PFSK-1 (cell line): ENCODE data around the gene CDKN2B-AS1.

Source experiments
- FOXP2 ChIP-seq: optimal IDR thresholded peaks from 2 replicates; pipeline ENCODE3; 2011; ENCODE audit warnings: borderline replicate concordance, control low read depth, inconsistent platforms; ENCODE audit not compliant: insufficient read depth; ENCODE audit errors: extremely low read length, extremely low read depth
- POLR2AphosphoS5 ChIP-seq: IDR thresholded peaks from 2 replicates; pipeline ENCODE4 v1.6.1; 2012; ENCODE audit warnings: low read depth, mild to moderate bottlenecking, control low read depth, low read length, moderate library complexity
- REST ChIP-seq, 2 experiments: IDR thresholded peaks; 2 replicates each; pipeline versions ENCODE4 v1.6.1 to v1.8.0; 2011 to 2012; ENCODE audit warnings: low read depth in 2 of 2, low read length in 2 of 2, control low read depth in 1 of 2, inconsistent platforms in 1 of 2, mild to moderate bottlenecking in 1 of 2, moderate library complexity in 1 of 2; ENCODE audit not compliant: insufficient read depth in 1 of 2
- SIN3A ChIP-seq: IDR thresholded peaks from 2 replicates; pipeline ENCODE4 v1.6.1; 2012; ENCODE audit warnings: mild to moderate bottlenecking, low read length, moderate library complexity, borderline replicate concordance; ENCODE audit not compliant: insufficient read depth
- TAF1 ChIP-seq: IDR thresholded peaks from 2 replicates; pipeline ENCODE4 v1.6.1; 2012; ENCODE audit warnings: low read length, control low read depth, borderline replicate concordance; ENCODE audit not compliant: insufficient read depth

Gene CDKN2B-AS1

DNA sequence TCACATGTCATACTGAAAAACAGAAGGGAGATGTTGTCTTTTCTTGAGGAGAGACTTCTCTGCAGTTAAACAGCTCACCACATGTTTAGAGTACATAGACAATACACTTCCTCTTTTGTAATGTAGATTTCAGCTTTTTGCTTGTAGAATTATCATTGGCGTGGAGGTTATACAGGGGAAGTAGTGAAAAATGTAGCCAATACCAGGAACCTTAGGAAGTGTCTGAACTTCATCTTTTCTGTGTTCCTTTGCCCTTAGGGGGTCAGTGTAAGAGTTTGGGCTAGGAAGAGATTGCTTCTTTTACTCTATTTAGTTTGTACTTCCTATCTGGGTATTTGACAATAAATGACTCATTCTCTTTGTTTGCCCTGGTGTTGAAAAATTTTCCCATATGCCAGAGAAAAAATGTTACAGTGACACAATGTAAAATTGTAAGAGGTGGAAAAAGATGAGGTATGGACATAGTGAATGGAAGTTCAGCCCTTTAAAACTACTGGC lies 35.6 kb downstream of the CDKN2B-AS1 start:
- TF ChIP-seq TAF1 (no peak), FOXP2 (no peak), SIN3A (no peak), POLR2AphosphoS5 (no peak)

DNA sequence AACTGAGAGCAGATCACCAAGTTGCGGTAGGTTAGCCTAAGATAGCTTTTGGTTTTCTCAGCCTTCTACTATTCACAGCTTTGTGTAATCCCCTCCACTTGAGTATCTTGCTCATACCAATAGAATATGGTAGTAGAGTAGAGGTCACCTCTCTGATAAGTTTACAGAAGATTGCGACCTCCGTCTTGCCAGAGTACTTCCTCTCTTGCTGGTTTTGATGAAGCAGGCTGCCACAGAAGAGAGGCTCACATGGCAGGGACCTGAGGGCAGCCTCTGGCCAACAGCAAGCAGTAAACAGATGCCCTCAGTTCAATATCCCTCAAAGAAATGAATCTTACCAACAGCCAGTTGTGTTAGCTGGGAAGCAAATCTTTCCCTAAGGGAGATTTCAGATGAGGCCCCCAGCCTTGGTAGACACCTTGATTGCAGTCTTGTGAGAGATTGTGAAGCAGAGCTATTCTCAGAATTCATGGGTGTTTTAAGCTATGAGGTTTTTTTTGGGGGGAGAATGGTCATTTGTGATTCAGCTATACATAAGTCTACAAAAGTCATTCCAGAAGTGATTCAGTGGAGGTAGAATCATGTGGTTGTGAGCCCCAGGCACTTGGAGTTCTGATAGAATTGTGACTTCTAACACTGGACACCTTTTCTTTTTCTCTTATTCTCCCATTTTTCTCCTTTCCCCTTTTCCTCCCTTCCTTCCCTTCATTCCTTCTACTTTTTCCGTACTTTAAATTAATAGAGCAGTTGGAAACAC lies 37.2 kb downstream of the CDKN2B-AS1 start:
- TF ChIP-seq SIN3A: no peak
- no peak for TF ChIP-seq FOXP2
- no peak for TF ChIP-seq TAF1
- no peak for TF ChIP-seq POLR2AphosphoS5
- no peak for TF ChIP-seq REST (IDR thresholded peaks at IDR 0.05; ENCODE audit: insufficient read depth in 1 of 2, low read depth in 2 of 2, low read length in 2 of 2)

GRCh38 chr9:22033012-22033630 lies 38.5 kb downstream of the CDKN2B-AS1 start:
- TF ChIP-seq SIN3A: no peak
- TF ChIP-seq TAF1: no peak
- no peak for TF ChIP-seq POLR2AphosphoS5
- no peak for TF ChIP-seq FOXP2
- no peak for TF ChIP-seq REST (IDR thresholded peaks at IDR 0.05; ENCODE audit: insufficient read depth in 1 of 2, low read depth in 2 of 2, low read length in 2 of 2)

GRCh38 chr9:22035591-22036011 lies 41.0 kb downstream of the CDKN2B-AS1 start:
- no peak for TF ChIP-seq REST (IDR thresholded peaks at IDR 0.05; ENCODE audit: insufficient read depth in 1 of 2, low read depth in 2 of 2, low read length in 2 of 2)
- TF ChIP-seq TAF1: no peak
- TF ChIP-seq POLR2AphosphoS5: no peak
- TF ChIP-seq SIN3A: no peak
- no peak for TF ChIP-seq FOXP2

GRCh38 chr9:22036866-22037626 lies 42.5 kb downstream of the CDKN2B-AS1 start:
- TF ChIP-seq SIN3A: no peak
